HPDE6-E6E7 (cell line): ENCODE results near the gene OR5D14.

Experiments used
- DNase-seq: peaks from one replicate; pipeline ENCODE4 v3.0.0; 2011; ENCODE audit warnings: missing footprints; ENCODE audit errors: extremely low spot score

Gene OR5D14

GRCh38 chr11:55795256-55795655, at the start of gene OR5D14:
Gene OR5D14 (plus strand): TSS chr11:55795556. CDS start chr11:55795556, 0 bp downstream.
- no peak for DNase-seq

GRCh38 chr11:55773138-55773537, 22.2 kb upstream of the OR5D14 start, which contains the start of gene OR5D13:
Gene OR5D13 (plus strand): TSS chr11:55773438. CDS start chr11:55773438, 0 bp downstream.
- DNase-seq = no peak

- DNase-seq = no peak
These were observed 3.8 kb upstream of the OR5D14 start for GRCh38 chr11:55791606-55792005.

GRCh38 chr11:55793321-55793720, 2.0 kb upstream of the OR5D14 start:
- no peak for DNase-seq

GRCh38 chr11:55806248-55806647, 10.9 kb downstream of the OR5D14 start:
- DNase-seq = no peak

- no peak for DNase-seq
These were observed 15.7 kb downstream of the OR5D14 start, which contains the start of gene OR5L1 for GRCh38 chr11:55811067-55811466. Gene OR5L1 (plus strand): TSS chr11:55811367. CDS start chr11:55811467, 100 bp downstream.

GRCh38 chr11:55819330-55819729, 24.0 kb downstream of the OR5D14 start, which contains the start of gene OR5D18:
Gene OR5D18 (plus strand): TSS chr11:55819630. CDS start chr11:55819630, 0 bp downstream.
- DNase-seq = no peak

GRCh38 chr11:55826919-55827318, 31.6 kb downstream of the OR5D14 start, which contains the start of gene OR5L2:
Gene OR5L2 (plus strand): TSS chr11:55827219. CDS start chr11:55827219, 0 bp downstream.
- DNase-seq = no peak

- DNase-seq = no peak
These were observed 43.1 kb downstream of the OR5D14 start, which contains the start of gene OR5D16 for GRCh38 chr11:55838452-55838851. Gene OR5D16 (plus strand): TSS chr11:55838752. CDS start chr11:55838752, 0 bp downstream.
